Adrenal gland (tissue), 5 donors: ENCODE results near the gene SPAG17.

Source experiments
- POLR2A ChIP-seq, 2 donors: fragments of 450-650 bp; IDR thresholded peaks; one replicate each; pipeline ENCODE4 v1.6.1; 2017; ENCODE audit warnings: antibody characterized with exemption in 2 of 2, mild to moderate bottlenecking in 2 of 2, moderate library complexity in 1 of 2
- TF ChIP-seq, protein P1 (sequence below), 6 experiments: fragments of 450-650 bp in 4 of 6; fragments of 200-600 bp in 2 of 6; sonication (generic) in 1 of 6; IDR thresholded peaks; 1 replicate in 5 of 6; 2 replicates in 1 of 6; pipeline versions ENCODE4 v1.5.1 to v1.8.0; 2016 to 2021; ENCODE audit warnings: antibody characterized with exemption in 6 of 6, mild to moderate bottlenecking in 2 of 6, moderate library complexity in 1 of 6
- donor health status: DM: no; HTN: no; CAD: no.

DNA sequence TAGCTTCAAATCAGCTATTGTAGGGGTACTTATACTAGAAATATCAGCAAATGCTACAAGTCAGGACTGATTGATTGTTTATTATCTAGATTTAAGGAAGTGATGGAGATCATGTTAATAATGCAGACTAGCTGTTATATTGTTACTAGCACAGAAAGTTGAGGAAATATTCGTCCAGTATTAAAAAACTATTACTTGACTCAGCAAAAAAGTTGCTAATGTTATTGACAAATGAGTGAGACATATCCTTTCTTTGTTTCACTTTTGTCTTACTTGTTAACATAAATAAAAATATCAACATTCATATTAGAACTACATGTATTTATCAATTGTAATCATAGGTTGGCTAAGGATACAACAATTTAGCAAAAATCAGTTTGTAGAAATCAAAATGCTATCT is 141.4 kb downstream of the SPAG17 start:
- TF ChIP-seq, protein P1, sequence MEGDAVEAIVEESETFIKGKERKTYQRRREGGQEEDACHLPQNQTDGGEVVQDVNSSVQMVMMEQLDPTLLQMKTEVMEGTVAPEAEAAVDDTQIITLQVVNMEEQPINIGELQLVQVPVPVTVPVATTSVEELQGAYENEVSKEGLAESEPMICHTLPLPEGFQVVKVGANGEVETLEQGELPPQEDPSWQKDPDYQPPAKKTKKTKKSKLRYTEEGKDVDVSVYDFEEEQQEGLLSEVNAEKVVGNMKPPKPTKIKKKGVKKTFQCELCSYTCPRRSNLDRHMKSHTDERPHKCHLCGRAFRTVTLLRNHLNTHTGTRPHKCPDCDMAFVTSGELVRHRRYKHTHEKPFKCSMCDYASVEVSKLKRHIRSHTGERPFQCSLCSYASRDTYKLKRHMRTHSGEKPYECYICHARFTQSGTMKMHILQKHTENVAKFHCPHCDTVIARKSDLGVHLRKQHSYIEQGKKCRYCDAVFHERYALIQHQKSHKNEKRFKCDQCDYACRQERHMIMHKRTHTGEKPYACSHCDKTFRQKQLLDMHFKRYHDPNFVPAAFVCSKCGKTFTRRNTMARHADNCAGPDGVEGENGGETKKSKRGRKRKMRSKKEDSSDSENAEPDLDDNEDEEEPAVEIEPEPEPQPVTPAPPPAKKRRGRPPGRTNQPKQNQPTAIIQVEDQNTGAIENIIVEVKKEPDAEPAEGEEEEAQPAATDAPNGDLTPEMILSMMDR (IDR thresholded peaks at IDR 0.05), result no peak
- no peak for TF ChIP-seq POLR2A (IDR thresholded peaks at IDR 0.05)
